DOHH2 (cell line): ENCODE results near the gene OPN1SW.

ENCODE experiments used
- H3F3A ChIP-seq: fragments of 200-600 bp; sonication (generic), shearing (Covaris generic); 2 replicates; pipeline ENCODE4 v1.6.0; 2016; ENCODE audit warnings: antibody characterized with exemption, mild to moderate bottlenecking; ENCODE audit not compliant: control insufficient read depth, insufficient read depth
- H3K27ac ChIP-seq: fragments of 200-600 bp; sonication (generic); 2 replicates; pipeline ENCODE4 v1.5.1; 2014; ENCODE audit warnings: low read depth, mild to moderate bottlenecking, low read length, moderate library complexity
- H3K27me3 ChIP-seq: fragments of 200-600 bp; sonication (generic); 2 replicates; pipeline ENCODE4 v1.6.1; 2014; ENCODE audit warnings: mild to moderate bottlenecking, low read length, mixed read lengths; ENCODE audit not compliant: control insufficient read depth
- H3K36me3 ChIP-seq: fragments of 200-600 bp; sonication (generic); 2 replicates; pipeline ENCODE4 v1.6.1; 2014; ENCODE audit warnings: mild to moderate bottlenecking, low read length, moderate library complexity, mixed read lengths; ENCODE audit not compliant: control insufficient read depth
- H3K4me1 ChIP-seq: fragments of 200-600 bp; sonication (generic); 2 replicates; pipeline ENCODE4 v1.6.1; 2014; ENCODE audit warnings: mild to moderate bottlenecking, low read length, mixed read lengths; ENCODE audit not compliant: control insufficient read depth
- H3K4me2 ChIP-seq: fragments of 200-600 bp; sonication (generic); 2 replicates; pipeline ENCODE4 v1.6.0; 2014; ENCODE audit warnings: mild to moderate bottlenecking, low read length, moderate library complexity
- H3K4me3 ChIP-seq: fragments of 200-600 bp; sonication (generic); 2 replicates; pipeline ENCODE4 v1.5.1; 2014; ENCODE audit warnings: mild to moderate bottlenecking, low read length, mixed read lengths
- H3K79me2 ChIP-seq: fragments of 200-600 bp; sonication (generic); 2 replicates; pipeline ENCODE4 v1.6.1; 2014; ENCODE audit warnings: mild to moderate bottlenecking, low read length, mixed read lengths; ENCODE audit not compliant: control insufficient read depth
- H3K9me2 ChIP-seq: fragments of 200-600 bp; sonication (generic); replicated peaks from 2 replicates; pipeline ENCODE4 v1.6.1; 2014; ENCODE audit warnings: mild to moderate bottlenecking, low read length, mixed read lengths; ENCODE audit not compliant: control insufficient read depth
- H3K9me3 ChIP-seq: fragments of 200-600 bp; sonication (generic); 2 replicates; pipeline ENCODE4 v1.6.1; 2014; ENCODE audit warnings: antibody characterized with exemption, low read length, mixed read lengths; ENCODE audit not compliant: control insufficient read depth, insufficient read depth
- H4K20me1 ChIP-seq: fragments of 200-600 bp; sonication (generic); 2 replicates; pipeline ENCODE4 v1.6.0; 2014; ENCODE audit warnings: low read depth, mild to moderate bottlenecking, antibody characterized with exemption, low read length, moderate library complexity; ENCODE audit not compliant: control insufficient read depth, insufficient read depth
- CTCF ChIP-seq: fragments of 200-600 bp; sonication (generic); IDR thresholded peaks from one replicate; pipeline ENCODE4 v1.5.1; 2014; ENCODE audit warnings: antibody characterized with exemption, mild to moderate bottlenecking, low read depth, low read length; ENCODE audit not compliant: poor library complexity, severe bottlenecking
- EZH2phosphoT487 ChIP-seq: fragments of 200-600 bp; sonication (generic); IDR thresholded peaks from 2 replicates; pipeline ENCODE4 v1.6.1; 2017; ENCODE audit warnings: borderline replicate concordance, mild to moderate bottlenecking, antibody characterized with exemption, low read length, moderate library complexity, mixed read lengths

The OPN1SW gene

GRCh38 chr7:128811631-128812430 is 36.2 kb upstream of the OPN1SW start:
- no peak for TF ChIP-seq EZH2phosphoT487
- no peak for TF ChIP-seq CTCF
- peaks cover 12% of the 10 kb centered on the region; the same call in 1 of the 2 replicates for H3K36me3 ChIP-seq

DNA sequence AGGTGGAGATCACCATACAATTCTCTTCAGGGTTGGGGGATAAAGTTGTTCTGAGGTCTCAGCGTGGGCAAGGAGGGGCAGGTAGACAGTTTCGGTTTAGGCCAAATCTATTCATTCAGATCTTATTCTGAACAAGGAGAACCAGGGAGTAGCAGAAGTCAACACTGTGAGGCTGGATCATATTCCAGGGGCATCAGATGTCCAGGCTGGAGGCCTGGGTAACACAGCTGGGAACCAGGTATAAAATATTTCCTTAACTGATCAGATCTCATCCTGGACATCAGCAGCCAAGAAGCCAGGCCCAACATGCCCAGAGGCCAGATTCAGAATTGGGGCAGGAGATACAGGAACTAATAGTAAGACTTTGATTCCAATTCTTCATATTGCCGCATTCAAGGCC is 35.4 kb upstream of the OPN1SW start:
- no peak for TF ChIP-seq EZH2phosphoT487
- TF ChIP-seq CTCF, result no peak
- Histone ChIP-seq H3K36me3 (peaks cover 19% of the 10 kb centered on the region; the same call in 1 of the 2 replicates), H3K4me3 (no peak overlapping the region), H3K27ac (no peak overlapping the region), H3F3A (no peaks in the 10 kb centered on the region), H3K9me3 (no peaks in the 10 kb centered on the region), H3K27me3 (no peaks in the 10 kb centered on the region), H3K79me2 (no peaks in the 10 kb centered on the region), H4K20me1 (no peaks in the 10 kb centered on the region), H3K4me2 (no peak overlapping the region), H3K4me1 (peaks cover 11% of the 10 kb centered on the region), H3K9me2 (no peaks in the 10 kb centered on the region)

More at GRCh38 chr7:128811631-128812430, 36.2 kb upstream of the OPN1SW start:
- H3F3A ChIP-seq, result no peaks in the 10 kb centered on the region
- H3K27me3 ChIP-seq, result no peaks in the 10 kb centered on the region
- no peak overlapping the region for H3K27ac ChIP-seq
- no peaks in the 10 kb centered on the region for H3K9me3 ChIP-seq
- no peaks in the 10 kb centered on the region for H3K79me2 ChIP-seq
- no peak overlapping the region for H3K4me3 ChIP-seq
- H4K20me1 ChIP-seq, result no peaks in the 10 kb centered on the region
- no peaks in the 10 kb centered on the region for H3K9me2 ChIP-seq
- peaks cover 11% of the 10 kb centered on the region for H3K4me1 ChIP-seq
- H3K4me2 ChIP-seq, result no peak overlapping the region

DNA sequence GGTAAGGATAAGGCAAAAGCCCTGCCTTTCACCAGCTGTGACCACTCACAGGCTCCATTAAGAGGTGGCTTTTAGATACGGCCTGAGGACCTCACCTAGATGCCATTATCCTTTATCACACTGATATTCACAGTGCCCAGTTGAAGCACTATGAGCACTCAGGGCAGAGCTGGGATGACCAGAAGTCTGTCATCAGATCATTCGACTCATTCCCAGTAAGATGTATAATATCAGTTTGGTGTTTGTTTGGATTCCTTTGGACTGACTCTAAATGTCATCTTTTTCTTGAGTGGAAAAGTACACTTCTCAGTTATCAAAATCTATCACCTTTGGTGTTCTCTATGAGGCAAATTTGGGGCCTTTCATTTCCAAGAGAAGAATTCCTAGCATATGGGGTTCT is 34.9 kb upstream of the OPN1SW start:
- no peaks in the 10 kb centered on the region for H4K20me1 ChIP-seq
- H3K36me3 ChIP-seq, result peaks cover 24% of the 10 kb centered on the region; the same call in 1 of the 2 replicates
- H3K27ac ChIP-seq, result no peak overlapping the region
- no peak overlapping the region for H3K4me3 ChIP-seq
- H3K9me3 ChIP-seq, result no peaks in the 10 kb centered on the region
- no peaks in the 10 kb centered on the region for H3F3A ChIP-seq
- H3K4me1 ChIP-seq, result peaks cover 7% of the 10 kb centered on the region
- H3K79me2 ChIP-seq, result no peaks in the 10 kb centered on the region
- no peaks in the 10 kb centered on the region for H3K9me2 ChIP-seq
- H3K4me2 ChIP-seq, result no peak overlapping the region
- H3K27me3 ChIP-seq, result no peaks in the 10 kb centered on the region
- TF ChIP-seq CTCF, result no peak
- TF ChIP-seq EZH2phosphoT487, result no peak
